Body of pancreas (tissue), 4 donors: Measurements from ENCODE around the gene TXNDC11. TPM values are rescaled to one million over a fixed set of nuclear protein-coding genes. Genes with fewer than 3 reads are reported as not detected.

Experiments
- ATAC-seq: fragments of 150-250 bp; one replicate; pipeline ENCODE4 v1.9.1; 2016
- DNase-seq, 4 donors: peaks; one replicate each; pipeline ENCODE4 v3.0.0-alpha.2; 2019
- H3K27ac ChIP-seq, 4 donors: fragments of 200-600 bp; sonication (generic); 1 replicate in 3 of 4; 2 replicates in 1 of 4; pipeline versions ENCODE4 v1.5.1 to v1.6.1; 2016 to 2019; ENCODE audit warnings: mild to moderate bottlenecking in 1 of 4, mixed read lengths in 1 of 4, moderate library complexity in 1 of 4
- H3K27me3 ChIP-seq, 2 donors: fragments of 200-600 bp; sonication (generic); one replicate each; pipeline ENCODE4 v1.6.0; 2016; ENCODE audit warnings: mild to moderate bottlenecking in 1 of 2
- H3K36me3 ChIP-seq, 2 donors: fragments of 200-600 bp; sonication (generic); replicated peaks in 1 of 2; 2 replicates each; pipeline ENCODE4 v1.5.1; 2016; ENCODE audit warnings: low read depth in 2 of 2; ENCODE audit not compliant: insufficient read depth in 1 of 2
- H3K4me1 ChIP-seq: fragments of 200-600 bp; sonication (generic); one replicate; pipeline ENCODE4 v1.6.0; 2016
- H3K4me3 ChIP-seq, 2 donors: fragments of 200-600 bp; sonication (generic); 1 replicate in 1 of 2; 2 replicates in 1 of 2; pipeline ENCODE4 v1.5.1; 2016 to 2019
- H3K9me3 ChIP-seq, 3 donors: fragments of 200-600 bp; sonication (generic); 1 replicate in 2 of 3; 2 replicates in 1 of 3; pipeline ENCODE4 v1.5.1; 2016
- POLR2A ChIP-seq, 3 donors: fragments of 450-650 bp; IDR thresholded peaks; one replicate each; pipeline ENCODE4 v1.6.1; 2016; ENCODE audit warnings: antibody characterized with exemption in 3 of 3, mild to moderate bottlenecking in 2 of 3
- WGBS, 2 donors: methylation state at CpG; one replicate each; pipeline ENCODE4 v1.1.5; 2017; 5-methylcytosine and 5-hydroxymethylcytosine counted together
- intact Hi-C: fragments of 100-400 bp; cut with DNase I; formaldehyde crosslinking; loops from one replicate; pipeline ENCODE4 v1.15.1; 2023
- total RNA-seq, 2 donors: library from RNA; depleted of rRNA; stranded (reverse); fragments of >200 nt; gene quantifications; one replicate each; pipeline ENCODE4 v1.1.0, GENCODE V29; 2016
- TF ChIP-seq, protein P1 (sequence below), 7 experiments: fragments of 450-650 bp in 4 of 7; fragments of 200-600 bp in 3 of 7; sonication (generic) in 3 of 7; IDR thresholded peaks; one replicate each; pipeline ENCODE4 v1.5.1; 2016 to 2019; ENCODE audit warnings: antibody characterized with exemption in 7 of 7

TXNDC11 gene
- total RNA-seq, 2 donors from 2014 or later: 38.4 to 90.3 TPM

DNA sequence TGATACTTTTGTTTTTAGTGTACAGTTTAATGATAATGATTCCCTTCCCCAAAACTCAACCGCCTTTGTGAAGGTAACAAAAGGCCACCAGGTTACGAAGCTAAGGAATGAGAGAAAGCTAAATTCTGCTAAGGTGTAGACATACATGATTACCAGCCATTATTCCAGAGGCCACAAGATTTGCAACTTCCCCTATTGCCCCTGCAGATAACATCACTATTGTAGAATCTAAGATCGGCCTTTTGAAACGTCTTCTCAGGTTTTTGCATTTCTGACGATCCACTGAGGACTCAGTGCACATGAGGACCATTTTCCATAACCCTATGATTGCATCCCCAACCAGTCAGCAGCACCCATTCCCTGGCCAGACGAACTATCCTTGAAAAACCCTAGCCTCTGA, 108.3 kb downstream of the TXNDC11 start:
- intact Hi-C loops: no loop called here
- ATAC-seq (no peak), DNase-seq (no peak)
- TF ChIP-seq, protein P1, sequence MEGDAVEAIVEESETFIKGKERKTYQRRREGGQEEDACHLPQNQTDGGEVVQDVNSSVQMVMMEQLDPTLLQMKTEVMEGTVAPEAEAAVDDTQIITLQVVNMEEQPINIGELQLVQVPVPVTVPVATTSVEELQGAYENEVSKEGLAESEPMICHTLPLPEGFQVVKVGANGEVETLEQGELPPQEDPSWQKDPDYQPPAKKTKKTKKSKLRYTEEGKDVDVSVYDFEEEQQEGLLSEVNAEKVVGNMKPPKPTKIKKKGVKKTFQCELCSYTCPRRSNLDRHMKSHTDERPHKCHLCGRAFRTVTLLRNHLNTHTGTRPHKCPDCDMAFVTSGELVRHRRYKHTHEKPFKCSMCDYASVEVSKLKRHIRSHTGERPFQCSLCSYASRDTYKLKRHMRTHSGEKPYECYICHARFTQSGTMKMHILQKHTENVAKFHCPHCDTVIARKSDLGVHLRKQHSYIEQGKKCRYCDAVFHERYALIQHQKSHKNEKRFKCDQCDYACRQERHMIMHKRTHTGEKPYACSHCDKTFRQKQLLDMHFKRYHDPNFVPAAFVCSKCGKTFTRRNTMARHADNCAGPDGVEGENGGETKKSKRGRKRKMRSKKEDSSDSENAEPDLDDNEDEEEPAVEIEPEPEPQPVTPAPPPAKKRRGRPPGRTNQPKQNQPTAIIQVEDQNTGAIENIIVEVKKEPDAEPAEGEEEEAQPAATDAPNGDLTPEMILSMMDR (IDR thresholded peaks at IDR 0.05): no peak
- TF ChIP-seq POLR2A (IDR thresholded peaks at IDR 0.05): no peak
- Histone ChIP-seq H3K4me1 (peaks cover 41% of the 10 kb centered on the region), H3K27me3 (no peaks in the 10 kb centered on the region), H3K27ac (no peak overlapping the region), H3K4me3 (no peak overlapping the region), H3K9me3 (no peaks in the 10 kb centered on the region), H3K36me3 (no peaks in the 10 kb centered on the region)
- 80 to 94% methylated on average over 6 of the region's 6 CpGs for WGBS, 2 donors

DNA sequence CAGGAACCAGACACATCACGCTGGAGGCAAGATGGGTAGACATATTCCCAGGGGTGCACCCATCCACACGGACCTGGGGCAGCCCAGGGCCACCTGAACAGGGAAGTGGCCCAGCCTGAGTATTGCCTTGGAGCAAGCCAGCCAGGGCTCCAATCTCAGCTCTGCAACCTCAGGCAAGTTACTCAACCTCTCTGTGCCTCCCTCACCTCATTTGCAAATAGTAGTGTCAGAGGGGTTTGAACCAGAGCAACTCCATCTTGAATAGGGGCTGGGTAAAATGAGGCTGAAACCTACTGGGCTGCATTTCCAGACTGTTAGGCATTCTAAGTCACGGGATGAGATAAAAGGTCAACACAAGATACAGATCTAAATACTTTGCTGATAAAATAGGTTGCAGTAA, 109.5 kb downstream of the TXNDC11 start:
- Histone ChIP-seq H3K9me3 (no peaks in the 10 kb centered on the region), H3K4me3 (no peak overlapping the region), H3K27me3 (no peaks in the 10 kb centered on the region), H3K4me1 (peaks cover 45% of the 10 kb centered on the region), H3K27ac (peak overlapping the region in 3 of 4 donors; percentile 2 to 61 (median 60)), H3K36me3 (no peaks in the 10 kb centered on the region)
- no peak for DNase-seq
- 53 to 68% methylated on average over 3 of the region's 3 CpGs for WGBS, 2 donors
- no peak for TF ChIP-seq POLR2A (IDR thresholded peaks at IDR 0.05)
- TF ChIP-seq, protein P1 (IDR thresholded peaks at IDR 0.05): no peak
- intact Hi-C loops: no loop called here
- ATAC-seq: no peak

- Histone ChIP-seq H3K4me3 (no peak overlapping the region), H3K27me3 (no peaks in the 10 kb centered on the region), H3K9me3 (no peaks in the 10 kb centered on the region), H3K4me1 (peaks cover 45% of the 10 kb centered on the region), H3K36me3 (no peaks in the 10 kb centered on the region), H3K27ac (peak overlapping the region in 3 of 4 donors; percentile 2 to 61 (median 60))
- ATAC-seq: peak; percentile 26
- TF ChIP-seq, protein P1 (IDR thresholded peaks at IDR 0.05): no peak
- peak in 1 of 3 donors; percentile 22 for TF ChIP-seq POLR2A (IDR thresholded peaks at IDR 0.05)
- intact Hi-C loops: no loop called here
- WGBS, 2 donors: 55 to 58% methylated on average over 13 to 15 of the region's 15 CpGs
- DNase-seq: peak; percentile 31 to 65 (median 45)
Observed at GRCh38 chr16:11632455-11632939, 110.2 kb downstream of the TXNDC11 start.

DNA sequence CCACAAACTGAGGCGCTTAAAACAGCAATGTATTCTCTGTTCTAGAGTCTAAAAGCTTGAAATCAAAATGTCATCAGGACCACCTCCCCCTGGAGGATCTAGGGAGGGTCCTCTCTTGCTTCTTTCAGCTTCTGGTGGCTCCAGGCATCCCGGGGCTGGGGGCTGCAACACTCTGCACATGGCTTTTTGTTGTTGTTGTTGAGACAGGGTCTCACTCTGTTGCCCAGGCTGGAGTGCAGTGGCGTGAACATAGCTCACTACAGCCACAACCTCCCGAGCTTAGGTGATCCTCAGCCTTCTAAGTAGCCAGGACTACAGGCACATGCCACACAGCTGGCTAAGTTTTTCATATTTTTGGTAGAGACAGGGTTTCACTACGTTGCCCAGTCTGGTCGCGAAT, 111.4 kb downstream of the TXNDC11 start:
- no peak for ATAC-seq
- no peak for TF ChIP-seq POLR2A (IDR thresholded peaks at IDR 0.05)
- TF ChIP-seq, protein P1 (IDR thresholded peaks at IDR 0.05): no peak
- no peaks in the 10 kb centered on the region for H3K27me3 ChIP-seq
- peaks cover 33% of the 10 kb centered on the region for H3K4me1 ChIP-seq
- H3K27ac ChIP-seq: no peak overlapping the region
- no peaks in the 10 kb centered on the region for H3K36me3 ChIP-seq
- DNase-seq: no peak
- no peak overlapping the region for H3K4me3 ChIP-seq
- intact Hi-C loops: no loop called here
- no peaks in the 10 kb centered on the region for H3K9me3 ChIP-seq
- 78 to 79% methylated on average over 2 to 7 of the region's 7 CpGs for WGBS, 2 donors

GRCh38 chr16:11630768-11631056, 111.9 kb downstream of the TXNDC11 start:
- H3K27ac ChIP-seq: no peak overlapping the region
- H3K27me3 ChIP-seq: no peaks in the 10 kb centered on the region
- H3K9me3 ChIP-seq: no peaks in the 10 kb centered on the region
- TF ChIP-seq, protein P1 (IDR thresholded peaks at IDR 0.05): no peak
- no peak for TF ChIP-seq POLR2A (IDR thresholded peaks at IDR 0.05)
- no peak for ATAC-seq
- WGBS, 2 donors: 73 to 74% methylated on average over 6 of the region's 6 CpGs
- peaks cover 28% of the 10 kb centered on the region for H3K4me1 ChIP-seq
- H3K4me3 ChIP-seq: no peak overlapping the region
- no peaks in the 10 kb centered on the region for H3K36me3 ChIP-seq
- DNase-seq: no peak
- intact Hi-C loops: no loop called here
